Panc1 (cell line): ENCODE data around the gene CRISPLD2. TPM values are rescaled to one million over a fixed set of nuclear protein-coding genes. Genes with fewer than 3 reads are reported as not detected.

Source experiments
- ATAC-seq: fragments of 200-7000 bp; cut with Tn5 transposase; 2 replicates; pipeline ENCODE4 v1.9.1; 2020; ENCODE audit warnings: mild to moderate bottlenecking, moderate library complexity
- BruUV-seq: library from RNA; stranded (reverse); fragments of 400-500 nt; replicated peaks from 2 replicates; lab custom pipeline; 2021; lab: Mats Ljungman, UMichigan
- CTCF ChIA-PET: fragments of 300-600 bp; sonication (Branson Sonifier 250); formaldehyde crosslinking; loops from one replicate; lab custom pipeline; 2022; ENCODE audit warnings: antibody characterized with exemption; lab: Charles Lee
- POLR2A ChIA-PET: fragments of 300-600 bp; sonication (Branson Sonifier 250); formaldehyde crosslinking; loops from one replicate; lab custom pipeline; 2022; ENCODE audit warnings: antibody characterized with exemption; lab: Charles Lee
- DNase-seq: peaks from one replicate; pipeline ENCODE4 v3.0.0-alpha.2; 2010; ENCODE audit warnings: low read depth, low spot score
- H3K27ac ChIP-seq: 2 replicates; pipeline ENCODE4 v1.5.1; 2011; ENCODE audit warnings: mild to moderate bottlenecking, low read length, inconsistent platforms
- H3K27me3 ChIP-seq: fragments of 200-500 bp; sonication (Bioruptor generic); 2 replicates; pipeline ENCODE4 v1.6.0; 2014; ENCODE audit warnings: low read length, inconsistent platforms; ENCODE audit not compliant: control insufficient read depth, insufficient read depth
- H3K36me3 ChIP-seq: fragments of 200-500 bp; sonication (Bioruptor generic); 2 replicates; pipeline ENCODE4 v1.5.1; 2014; ENCODE audit warnings: inconsistent platforms, mild to moderate bottlenecking, low read length, moderate library complexity; ENCODE audit not compliant: control insufficient read depth, insufficient read depth
- H3K4me1 ChIP-seq: 2 replicates; pipeline ENCODE4 v1.5.1; 2011; ENCODE audit warnings: inconsistent platforms, mild to moderate bottlenecking, low read length, moderate library complexity; ENCODE audit not compliant: control insufficient read depth, insufficient read depth
- H3K4me3 ChIP-seq, 2 experiments: 2 replicates each; pipeline ENCODE4 v1.5.1; 2011 to 2012; ENCODE audit warnings: low read depth in 2 of 2, low read length in 2 of 2, mild to moderate bottlenecking in 2 of 2, inconsistent platforms in 1 of 2, moderate library complexity in 1 of 2
- H3K9me3 ChIP-seq: fragments of 200-500 bp; sonication (Bioruptor generic); 2 replicates; pipeline ENCODE4 v1.5.1; 2014; ENCODE audit warnings: low read depth, mild to moderate bottlenecking, inconsistent platforms, low read length, moderate library complexity; ENCODE audit not compliant: control insufficient read depth, insufficient read depth
- CTCF ChIP-seq: fragments of 450-650 bp; IDR thresholded peaks from 2 replicates; pipeline ENCODE4 v1.5.1; 2017; ENCODE audit warnings: mild to moderate bottlenecking
- POLR2AphosphoS5 ChIP-seq: IDR thresholded peaks from 2 replicates; pipeline ENCODE4 v1.6.1; 2012; ENCODE audit warnings: mild to moderate bottlenecking, low read depth, low read length, moderate library complexity
- REST ChIP-seq, 2 experiments: IDR thresholded peaks; 2 replicates each; pipeline ENCODE4 v1.6.1; 2011 to 2012; ENCODE audit warnings: low read depth in 2 of 2, control low read depth in 1 of 2, low read length in 1 of 2, mild to moderate bottlenecking in 1 of 2, moderate library complexity in 1 of 2; ENCODE audit not compliant: insufficient read depth in 1 of 2
- SIN3A ChIP-seq: IDR thresholded peaks from 2 replicates; pipeline ENCODE4 v1.6.1; 2012; ENCODE audit warnings: low read depth, mild to moderate bottlenecking, low read length, moderate library complexity, borderline replicate concordance; ENCODE audit not compliant: insufficient read depth
- TCF7L2 ChIP-seq: IDR thresholded peaks from 2 replicates; pipeline ENCODE4 v1.6.1; 2011; ENCODE audit warnings: mild to moderate bottlenecking, low read depth, low read length, inconsistent platforms
- in situ Hi-C: cut with HindIII; loops from 2 replicates; pipeline ENCODE4 v1.10.0; 2016; ENCODE audit warnings: low sequenced_read_pairs, low pct_unique_long_range_greater_than_20kb
- intact Hi-C: fragments of 100-400 bp; cut with micrococcal nuclease; formaldehyde crosslinking; loops from one replicate; pipeline ENCODE4 v1.10.0; 2022; ENCODE audit not compliant: unreplicated experiment
- total RNA-seq: library from RNA; stranded (reverse); gene quantifications from one replicate; pipeline ENCODE4 v1.2.1, GENCODE V29; 2021; ENCODE audit not compliant: unreplicated experiment

Gene CRISPLD2
- total RNA-seq, 1 experiment from 2014 or later: 12.9 TPM

GRCh38 chr16:84833542-84834402 is 14.0 kb downstream of the CRISPLD2 start:
- Histone ChIP-seq H3K9me3 (no peaks in the 10 kb centered on the region), H3K4me1 (peaks cover 20% of the 10 kb centered on the region), H3K27ac (no peak overlapping the region), H3K36me3 (no peaks in the 10 kb centered on the region), H3K4me3 (no peak overlapping the region), H3K27me3 (no peaks in the 10 kb centered on the region)
- ChIA-PET CTCF (no interaction called here), POLR2A (no interaction called here)
- in situ Hi-C loops (no loop called here), intact Hi-C loops (no loop called here)
- no peak for DNase-seq
- TF ChIP-seq SIN3A (no peak), TCF7L2 (no peak), CTCF (no peak), POLR2AphosphoS5 (no peak), REST (IDR thresholded peaks at IDR 0.05; ENCODE audit: insufficient read depth in 1 of 2, low read depth in 2 of 2, low read length in 1 of 2) (no peak)
- no TSS peak for BruUV-seq
- no peak for ATAC-seq

GRCh38 chr16:84834403-84834772 is 14.6 kb downstream of the CRISPLD2 start:
- intact Hi-C loops: no loop called here
- ATAC-seq: no peak
- ChIA-PET CTCF (no interaction called here), POLR2A (no interaction called here)
- no peak overlapping the region for H3K27ac ChIP-seq
- no peak for DNase-seq
- no TSS peak for BruUV-seq
- no peaks in the 10 kb centered on the region for H3K36me3 ChIP-seq
- H3K27me3 ChIP-seq: no peaks in the 10 kb centered on the region
- peaks cover 25% of the 10 kb centered on the region for H3K4me1 ChIP-seq
- H3K9me3 ChIP-seq: no peaks in the 10 kb centered on the region
- no peak overlapping the region for H3K4me3 ChIP-seq
- in situ Hi-C loops: no loop called here
- TF ChIP-seq REST (IDR thresholded peaks at IDR 0.05; ENCODE audit: insufficient read depth in 1 of 2, low read depth in 2 of 2, low read length in 1 of 2) (no peak), POLR2AphosphoS5 (no peak), TCF7L2 (no peak), CTCF (no peak), SIN3A (no peak)
